ENCODE data around the gene TCEAL2. TPM values are rescaled to one million over a fixed set of nuclear protein-coding genes. Genes with fewer than 3 reads are reported as not detected.
A peak's percentile ranks its signal among the peaks of the same experiment; 100 is the strongest.

Gene TCEAL2
- total and polyA plus RNA-seq, 10 of the 15 experiments (the other 5 are each of a cell fraction or from before 2014, with no cell fraction given): not detected

DNA sequence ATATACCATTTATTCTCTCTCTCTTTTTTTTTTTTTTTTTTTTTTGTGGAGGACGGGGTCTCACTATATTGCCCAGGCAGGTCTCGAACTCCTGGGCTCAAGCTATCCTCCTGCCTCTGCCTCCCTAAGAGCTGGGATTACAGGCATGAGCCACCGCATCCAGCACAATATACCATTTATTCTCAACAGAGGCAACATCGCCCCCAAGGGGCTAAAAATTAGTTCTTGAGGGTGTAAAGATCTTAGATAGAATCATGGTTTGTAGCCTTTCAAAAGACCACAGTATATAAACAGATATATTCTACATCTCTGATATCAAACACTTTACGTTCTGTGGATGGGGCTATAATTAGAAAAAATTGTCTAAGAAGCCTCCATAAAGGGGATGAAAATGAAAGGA, 39.8 kb upstream of the TCEAL2 start:
- intact Hi-C loops (cut with micrococcal nuclease; ENCODE audit: unreplicated experiment): no loop called here
- Histone ChIP-seq H3K9me3 (replicated peaks; ENCODE audit: control insufficient read depth, insufficient read depth, low read length) (no peaks in the 10 kb centered on the region), H4K20me1 (ENCODE audit: control insufficient read depth, insufficient read depth) (no peaks in the 10 kb centered on the region), H2AFZ (ENCODE audit: control insufficient read depth, low read depth, low read length) (no peak overlapping the region), H3K36me3 (ENCODE audit: control insufficient read depth in 2 of 2, insufficient read depth in 2 of 2, low read length in 1 of 2) (no peaks in the 10 kb centered on the region), H3K4me2 (ENCODE audit: control insufficient read depth, insufficient read depth) (no peak overlapping the region), H3K4me1 (ENCODE audit: control insufficient read depth, insufficient read depth, low read length) (no peaks in the 10 kb centered on the region), H3K27me3 (replicated peaks in 1 of 2; ENCODE audit: control insufficient read depth in 2 of 2, insufficient read depth in 2 of 2, low read length in 1 of 2) (no peaks in the 10 kb centered on the region), H3K27ac (ENCODE audit: control insufficient read depth, insufficient read depth) (no peak overlapping the region), H3K4me3 (no peak overlapping the region), H3K79me2 (ENCODE audit: control insufficient read depth, insufficient read depth, low read length) (no peaks in the 10 kb centered on the region), H3K9ac (ENCODE audit: control insufficient read depth, insufficient read depth, low read length) (no peak overlapping the region)
- ATAC-seq (peak; percentile 31; the same call in 1 of the 3 replicates), DNase-seq (ENCODE audit: low read depth, low spot score) (no peak), FAIRE-seq (no peak)
- ChIA-PET POLR2A (no interaction called here), RAD21 (ENCODE audit: unreplicated experiment) (no interaction called here), CTCF (no interaction called here), SMC1A (ENCODE audit: uncharacterized antibody, unreplicated experiment) (no interaction called here)
- BruUV-seq (replicated peaks): no TSS peak
- TF ChIP-seq NFXL1 (IDR thresholded peaks at IDR 0.05; ENCODE audit: borderline replicate concordance): no peak
- in situ Hi-C loops (cut with MboI): no loop called here
- WGBS (ENCODE audit: insufficient coverage, insufficient replicate concordance, low lambda C conversion rate, missing lambda C conversion rate): 0% methylated on average over 3 of the region's 5 CpGs

DNA sequence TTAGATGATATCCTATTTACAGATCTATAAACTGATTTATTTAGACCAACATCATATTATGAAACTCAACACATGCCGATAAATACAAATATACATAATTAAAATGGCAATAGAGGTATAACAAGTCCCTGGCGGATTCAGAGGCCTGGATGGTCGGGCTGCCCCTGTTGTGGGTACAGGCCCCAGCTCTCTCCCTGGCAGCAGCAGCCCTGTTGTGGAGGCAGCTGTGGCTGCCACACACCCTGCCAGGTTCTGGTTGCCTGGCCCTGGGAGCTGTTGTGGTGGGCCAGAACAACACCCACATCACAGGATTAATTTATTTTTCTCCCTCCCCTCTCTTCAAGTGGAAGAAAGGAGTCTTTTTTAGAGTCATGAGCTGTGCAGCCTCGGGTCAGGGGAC, 12.1 kb upstream of the TCEAL2 start:
- intact Hi-C loops (cut with micrococcal nuclease; ENCODE audit: unreplicated experiment): no loop called here

More for the DNA sequence above, 12.1 kb upstream of the TCEAL2 start:
- no peak for TF ChIP-seq ZZZ3 (IDR thresholded peaks at IDR 0.05; ENCODE audit: control insufficient read depth, insufficient read length, low read depth)
- no peak for TF ChIP-seq HCFC1 (IDR thresholded peaks at IDR 0.05; ENCODE audit: low read length)
- no peak for TF ChIP-seq MTA3 (IDR thresholded peaks at IDR 0.05; ENCODE audit: borderline replicate concordance, low read length)
- no peak for TF ChIP-seq NR2F1 (conservative IDR thresholded peaks at IDR 0.05)
- TF ChIP-seq NFYB (IDR thresholded peaks at IDR 0.05; ENCODE audit: insufficient read depth, low read depth, low read length): no peak
- Histone ChIP-seq H3K9ac (ENCODE audit: control insufficient read depth, insufficient read depth, low read length) (no peak overlapping the region), H3K36me3 (ENCODE audit: control insufficient read depth in 2 of 2, insufficient read depth in 2 of 2, low read length in 1 of 2) (no peaks in the 10 kb centered on the region), H3K4me3 (no peak overlapping the region), H3K4me2 (ENCODE audit: control insufficient read depth, insufficient read depth) (no peak overlapping the region), H3K27me3 (replicated peaks in 1 of 2; ENCODE audit: control insufficient read depth in 2 of 2, insufficient read depth in 2 of 2, low read length in 1 of 2) (no peaks in the 10 kb centered on the region), H3K79me2 (ENCODE audit: control insufficient read depth, insufficient read depth, low read length) (no peaks in the 10 kb centered on the region), H4K20me1 (ENCODE audit: control insufficient read depth, insufficient read depth) (no peaks in the 10 kb centered on the region), H3K9me3 (replicated peaks; ENCODE audit: control insufficient read depth, insufficient read depth, low read length) (no peaks in the 10 kb centered on the region; the same call in 1 of the 3 replicates), H3K4me1 (ENCODE audit: control insufficient read depth, insufficient read depth, low read length) (no peaks in the 10 kb centered on the region), H2AFZ (ENCODE audit: control insufficient read depth, low read depth, low read length) (no peak overlapping the region), H3K27ac (ENCODE audit: control insufficient read depth, insufficient read depth) (no peak overlapping the region)
- ChIA-PET RAD21 (ENCODE audit: unreplicated experiment) (no interaction called here), POLR2A (no interaction called here), SMC1A (ENCODE audit: uncharacterized antibody, unreplicated experiment) (no interaction called here), CTCF (no interaction called here)
- no peak for DNase-seq (ENCODE audit: low read depth, low spot score)
- in situ Hi-C loops (cut with MboI): no loop called here
- 35% methylated on average over 4 of the region's 4 CpGs for WGBS (ENCODE audit: insufficient coverage, insufficient replicate concordance, low lambda C conversion rate, missing lambda C conversion rate)
- no TSS peak for BruUV-seq (replicated peaks)
- no peak for ATAC-seq
- FAIRE-seq: no peak

Measured in GM12878 (cell line).